ENCODE measurements around the gene GNRHR.

GRCh38 chr4:67725981-67726380 is 28.2 kb downstream of the GNRHR start:
- TF ChIP-seq, protein P1, sequence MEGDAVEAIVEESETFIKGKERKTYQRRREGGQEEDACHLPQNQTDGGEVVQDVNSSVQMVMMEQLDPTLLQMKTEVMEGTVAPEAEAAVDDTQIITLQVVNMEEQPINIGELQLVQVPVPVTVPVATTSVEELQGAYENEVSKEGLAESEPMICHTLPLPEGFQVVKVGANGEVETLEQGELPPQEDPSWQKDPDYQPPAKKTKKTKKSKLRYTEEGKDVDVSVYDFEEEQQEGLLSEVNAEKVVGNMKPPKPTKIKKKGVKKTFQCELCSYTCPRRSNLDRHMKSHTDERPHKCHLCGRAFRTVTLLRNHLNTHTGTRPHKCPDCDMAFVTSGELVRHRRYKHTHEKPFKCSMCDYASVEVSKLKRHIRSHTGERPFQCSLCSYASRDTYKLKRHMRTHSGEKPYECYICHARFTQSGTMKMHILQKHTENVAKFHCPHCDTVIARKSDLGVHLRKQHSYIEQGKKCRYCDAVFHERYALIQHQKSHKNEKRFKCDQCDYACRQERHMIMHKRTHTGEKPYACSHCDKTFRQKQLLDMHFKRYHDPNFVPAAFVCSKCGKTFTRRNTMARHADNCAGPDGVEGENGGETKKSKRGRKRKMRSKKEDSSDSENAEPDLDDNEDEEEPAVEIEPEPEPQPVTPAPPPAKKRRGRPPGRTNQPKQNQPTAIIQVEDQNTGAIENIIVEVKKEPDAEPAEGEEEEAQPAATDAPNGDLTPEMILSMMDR (IDR thresholded peaks at IDR 0.05) = no peak
- no peak for TF ChIP-seq ZFX (IDR thresholded peaks at IDR 0.05; ENCODE audit: borderline replicate concordance)

All from 22Rv1 (cell line).